22Rv1 (cell line): ENCODE measurements around the gene WNK1.

Source experiments
- ZFX ChIP-seq: fragments of 450-650 bp; IDR thresholded peaks from 2 replicates; pipeline ENCODE4 v1.6.1; 2017; ENCODE audit warnings: antibody characterized with exemption, borderline replicate concordance
- TF ChIP-seq, protein P1 (sequence below): fragments of 450-650 bp; IDR thresholded peaks from 2 replicates; pipeline ENCODE4 v1.5.1; 2017; ENCODE audit warnings: mild to moderate bottlenecking

- TF ChIP-seq, protein P1, sequence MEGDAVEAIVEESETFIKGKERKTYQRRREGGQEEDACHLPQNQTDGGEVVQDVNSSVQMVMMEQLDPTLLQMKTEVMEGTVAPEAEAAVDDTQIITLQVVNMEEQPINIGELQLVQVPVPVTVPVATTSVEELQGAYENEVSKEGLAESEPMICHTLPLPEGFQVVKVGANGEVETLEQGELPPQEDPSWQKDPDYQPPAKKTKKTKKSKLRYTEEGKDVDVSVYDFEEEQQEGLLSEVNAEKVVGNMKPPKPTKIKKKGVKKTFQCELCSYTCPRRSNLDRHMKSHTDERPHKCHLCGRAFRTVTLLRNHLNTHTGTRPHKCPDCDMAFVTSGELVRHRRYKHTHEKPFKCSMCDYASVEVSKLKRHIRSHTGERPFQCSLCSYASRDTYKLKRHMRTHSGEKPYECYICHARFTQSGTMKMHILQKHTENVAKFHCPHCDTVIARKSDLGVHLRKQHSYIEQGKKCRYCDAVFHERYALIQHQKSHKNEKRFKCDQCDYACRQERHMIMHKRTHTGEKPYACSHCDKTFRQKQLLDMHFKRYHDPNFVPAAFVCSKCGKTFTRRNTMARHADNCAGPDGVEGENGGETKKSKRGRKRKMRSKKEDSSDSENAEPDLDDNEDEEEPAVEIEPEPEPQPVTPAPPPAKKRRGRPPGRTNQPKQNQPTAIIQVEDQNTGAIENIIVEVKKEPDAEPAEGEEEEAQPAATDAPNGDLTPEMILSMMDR: no peak
- TF ChIP-seq ZFX: no peak
These were observed 13.7 kb upstream of the WNK1 start for GRCh38 chr12:738712-739111.
